Fibroblast of lung (primary cell): Measurements from ENCODE around the gene USP6NL. TPM values are rescaled to one million over a fixed set of nuclear protein-coding genes. Genes with fewer than 3 reads are reported as not detected.

Source experiments
- DNase-seq, 2 donors: peaks; one replicate each; pipeline versions ENCODE4 v3.0.0 to v3.0.0-alpha.2; 2010; ENCODE audit warnings: low read depth in 2 of 2
- H2AFZ ChIP-seq: 2 replicates; pipeline ENCODE4 v1.5.1; 2012; ENCODE audit warnings: low read length, control low read depth, inconsistent platforms
- H3K27ac ChIP-seq: 2 replicates; pipeline ENCODE4 v1.5.1; 2011; ENCODE audit warnings: low read length, control low read depth; ENCODE audit not compliant: insufficient read depth
- H3K27me3 ChIP-seq: 2 replicates; pipeline ENCODE4 v1.5.1; 2011; ENCODE audit warnings: mild to moderate bottlenecking, low read length; ENCODE audit not compliant: control insufficient read depth, insufficient read depth
- H3K36me3 ChIP-seq: 2 replicates; pipeline ENCODE4 v1.5.1; 2011; ENCODE audit warnings: low read length; ENCODE audit not compliant: control insufficient read depth, insufficient read depth
- H3K4me1 ChIP-seq: 2 replicates; pipeline ENCODE4 v1.5.1; 2011; ENCODE audit warnings: low read length; ENCODE audit not compliant: control insufficient read depth, insufficient read depth; ENCODE audit errors: extremely low read depth
- H3K4me2 ChIP-seq: 2 replicates; pipeline ENCODE4 v1.5.1; 2011; ENCODE audit warnings: low read length, control low read depth; ENCODE audit not compliant: insufficient read depth; ENCODE audit errors: extremely low read depth
- H3K4me3 ChIP-seq, 4 experiments: fragments of 200-600 bp in 1 of 4; sonication (generic) in 1 of 4; replicated peaks in 1 of 4; 2 replicates each; pipeline ENCODE4 v1.5.1; 2011 to 2016; ENCODE audit warnings: low read length in 4 of 4, low read depth in 3 of 4, mild to moderate bottlenecking in 3 of 4, control low read depth in 2 of 4, inconsistent platforms in 1 of 4, mixed read lengths in 1 of 4; ENCODE audit not compliant: insufficient read depth in 1 of 4; ENCODE audit errors: control extremely low read depth in 1 of 4
- H3K79me2 ChIP-seq: 2 replicates; pipeline ENCODE4 v1.5.1; 2012; ENCODE audit warnings: mild to moderate bottlenecking, low read length, inconsistent platforms; ENCODE audit not compliant: control insufficient read depth, insufficient read depth
- H3K9ac ChIP-seq: 2 replicates; pipeline ENCODE4 v1.5.1; 2011; ENCODE audit warnings: mild to moderate bottlenecking, low read length, control low read depth; ENCODE audit not compliant: insufficient read depth
- H3K9me3 ChIP-seq: 2 replicates; pipeline ENCODE4 v1.5.1; 2012; ENCODE audit warnings: low read depth, low read length; ENCODE audit not compliant: control insufficient read depth, insufficient read depth
- H4K20me1 ChIP-seq: 2 replicates; pipeline ENCODE4 v1.5.1; 2011; ENCODE audit warnings: low read length; ENCODE audit not compliant: control insufficient read depth, insufficient read depth; ENCODE audit errors: extremely low read depth
- CTCF ChIP-seq, 2 donors: IDR thresholded peaks in 1 of 2; conservative IDR thresholded peaks in 1 of 2; 1 replicate in 1 of 2; 2 replicates in 1 of 2; pipeline ENCODE4 v1.5.1; 2011 to 2012; ENCODE audit warnings: low read length in 2 of 2, control low read depth in 1 of 2, inconsistent platforms in 1 of 2, low read depth in 1 of 2, mild to moderate bottlenecking in 1 of 2
- EZH2 ChIP-seq: IDR thresholded peaks from 2 replicates; pipeline ENCODE4 v1.5.1; 2012; ENCODE audit warnings: low read length, control low read depth, mild to moderate bottlenecking; ENCODE audit errors: missing control alignments
- polyA plus RNA-seq, 2 donors: library from polyadenylated mRNA; depleted of rRNA in 1 of 2; stranded (reverse) in 1 of 2; unstranded in 1 of 2; fragments of >200 nt; gene quantifications; 2 replicates each; pipeline ENCODE4 v1.2.1, GENCODE V29; 2011 to 2012; ENCODE audit warnings: missing spikeins in 1 of 2
- total RNA-seq: library from RNA; depleted of rRNA; stranded (reverse); fragments of >200 nt; gene quantifications from 2 replicates; pipeline ENCODE4 v1.2.1, GENCODE V29; 2014

Gene USP6NL
- total and polyA plus RNA-seq, 2 donors (not counting 1 experiment from before 2014, with no cell fraction given): 8.9 to 13.4 TPM

DNA sequence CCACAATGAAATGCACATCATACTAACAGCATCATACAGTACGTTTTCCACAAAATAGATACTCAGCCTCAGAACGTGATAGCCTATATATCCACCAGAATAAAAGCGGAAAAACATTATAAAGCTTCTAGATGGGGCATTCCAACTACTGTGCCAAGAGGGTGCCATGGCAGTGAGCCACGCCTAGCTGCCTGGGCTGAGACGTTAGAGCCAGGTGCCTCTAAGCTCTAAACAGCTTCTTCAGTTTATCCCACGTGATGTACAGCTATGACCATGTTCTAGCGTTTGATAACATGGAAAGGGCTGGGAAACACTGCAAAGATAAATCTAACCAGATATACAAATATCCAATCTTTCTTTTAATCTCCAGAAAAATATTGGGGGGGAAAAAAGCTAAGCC, 17.8 kb downstream of the USP6NL start:
- DNase-seq: no peak
- H3K4me3 ChIP-seq: no peak overlapping the region
- H3K9me3 ChIP-seq: no peaks in the 10 kb centered on the region
- H3K4me1 ChIP-seq: no peaks in the 10 kb centered on the region
- no peaks in the 10 kb centered on the region for H3K36me3 ChIP-seq
- no peak overlapping the region for H3K27ac ChIP-seq
- no peaks in the 10 kb centered on the region for H3K27me3 ChIP-seq
- peaks cover 2% of the 10 kb centered on the region for H3K79me2 ChIP-seq
- TF ChIP-seq CTCF (conservative IDR thresholded peaks at IDR 0.05 in 1 of 2, IDR thresholded peaks at IDR 0.05 in 1 of 2; ENCODE audit: low read depth in 1 of 2, low read length in 2 of 2) (no peak), EZH2 (no peak)
- no peaks in the 10 kb centered on the region for H4K20me1 ChIP-seq
- H2AFZ ChIP-seq: no peak overlapping the region
- no peak overlapping the region for H3K9ac ChIP-seq
- H3K4me2 ChIP-seq: no peak overlapping the region

DNA sequence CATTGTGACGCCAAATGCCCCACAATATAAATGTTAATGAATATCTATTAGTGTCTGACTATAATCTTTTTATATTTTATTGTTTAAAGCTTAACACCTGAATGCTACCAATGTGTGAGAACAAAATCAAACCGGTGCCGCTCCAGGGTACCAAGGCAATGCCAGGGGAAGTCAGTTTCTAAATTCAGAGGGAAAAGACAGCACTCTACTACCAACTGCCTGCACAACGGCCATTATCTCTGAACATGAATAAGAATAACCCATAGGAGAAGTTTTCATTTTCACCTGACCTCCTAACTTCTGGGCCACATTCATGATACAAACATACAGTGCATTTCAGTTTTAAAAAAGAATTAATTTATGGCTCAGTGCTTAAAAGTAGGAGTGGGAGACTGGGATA, 21.7 kb downstream of the USP6NL start:
- Histone ChIP-seq H3K27ac (no peak overlapping the region), H2AFZ (no peak overlapping the region), H3K27me3 (no peaks in the 10 kb centered on the region), H3K79me2 (peaks cover 4% of the 10 kb centered on the region), H3K36me3 (no peaks in the 10 kb centered on the region), H3K4me1 (no peaks in the 10 kb centered on the region), H3K9ac (no peak overlapping the region), H4K20me1 (no peaks in the 10 kb centered on the region), H3K9me3 (no peaks in the 10 kb centered on the region), H3K4me2 (no peak overlapping the region), H3K4me3 (no peak overlapping the region)
- DNase-seq: no peak
- TF ChIP-seq EZH2: no peak
- TF ChIP-seq CTCF (conservative IDR thresholded peaks at IDR 0.05 in 1 of 2, IDR thresholded peaks at IDR 0.05 in 1 of 2; ENCODE audit: low read depth in 1 of 2, low read length in 2 of 2): no peak

DNA sequence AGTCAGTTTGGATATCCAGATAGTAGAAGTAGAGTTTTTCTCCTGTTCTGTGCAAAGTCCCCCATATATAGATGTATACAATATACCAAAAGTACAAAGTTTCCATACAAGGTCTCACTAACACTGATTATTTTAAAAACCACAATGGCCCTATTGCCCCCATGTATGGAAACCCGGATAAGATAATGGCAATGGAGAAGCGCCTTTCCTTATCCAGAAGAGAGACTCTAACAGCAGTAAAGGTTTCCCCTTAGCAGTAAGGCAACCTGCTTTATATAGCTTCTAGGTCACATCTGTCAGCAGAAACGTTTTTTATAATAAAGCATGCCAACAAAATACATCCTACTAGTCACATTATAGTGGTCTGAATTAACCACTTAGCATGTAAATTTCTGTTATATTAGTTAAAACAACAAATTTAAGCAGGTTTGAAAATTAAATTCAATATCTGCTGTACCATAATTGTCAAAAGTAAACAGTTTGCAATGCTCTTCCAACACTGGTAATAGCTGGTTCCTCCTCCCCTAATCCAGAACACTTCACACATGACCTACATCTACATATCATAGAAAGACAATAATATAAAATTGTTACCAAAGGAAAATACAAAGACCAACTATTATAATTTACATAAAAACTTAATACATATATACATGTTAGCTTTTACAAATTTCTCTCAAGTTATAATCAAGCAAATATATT, 22.4 kb downstream of the USP6NL start:
- H3K27ac ChIP-seq: no peak overlapping the region
- H3K4me3 ChIP-seq: no peak overlapping the region
- H3K9me3 ChIP-seq: no peaks in the 10 kb centered on the region
- no peak overlapping the region for H2AFZ ChIP-seq
- H3K27me3 ChIP-seq: no peaks in the 10 kb centered on the region
- peaks cover 4% of the 10 kb centered on the region for H3K79me2 ChIP-seq
- TF ChIP-seq CTCF (conservative IDR thresholded peaks at IDR 0.05 in 1 of 2, IDR thresholded peaks at IDR 0.05 in 1 of 2; ENCODE audit: low read depth in 1 of 2, low read length in 2 of 2): no peak
- no peak for TF ChIP-seq EZH2
- H3K9ac ChIP-seq: no peak overlapping the region
- H4K20me1 ChIP-seq: no peaks in the 10 kb centered on the region
- no peaks in the 10 kb centered on the region for H3K36me3 ChIP-seq
- no peak overlapping the region for H3K4me2 ChIP-seq
- no peak for DNase-seq
- no peaks in the 10 kb centered on the region for H3K4me1 ChIP-seq
